Tibial nerve (tissue), 4 donors: Measurements from ENCODE around the gene LIPT1.

Source experiments
- EP300 ChIP-seq, 2 donors: sonication (generic); formaldehyde crosslinking; IDR thresholded peaks; one replicate each; pipeline ENCODE4 v1.6.1; 2017; ENCODE audit warnings: antibody characterized with exemption in 2 of 2, mild to moderate bottlenecking in 1 of 2
- POLR2A ChIP-seq, 2 donors: fragments of 450-650 bp; IDR thresholded peaks; one replicate each; pipeline ENCODE4 v1.6.1; 2017; ENCODE audit warnings: antibody characterized with exemption in 2 of 2, mild to moderate bottlenecking in 2 of 2, moderate library complexity in 2 of 2
- TF ChIP-seq, protein P1 (sequence below), 5 experiments: fragments of 200-600 bp in 3 of 5; fragments of 450-650 bp in 2 of 5; sonication (generic) in 3 of 5; IDR thresholded peaks; one replicate each; pipeline ENCODE4 v1.5.1; 2016 to 2019; ENCODE audit warnings: antibody characterized with exemption in 5 of 5, mild to moderate bottlenecking in 3 of 5, moderate library complexity in 2 of 5

DNA sequence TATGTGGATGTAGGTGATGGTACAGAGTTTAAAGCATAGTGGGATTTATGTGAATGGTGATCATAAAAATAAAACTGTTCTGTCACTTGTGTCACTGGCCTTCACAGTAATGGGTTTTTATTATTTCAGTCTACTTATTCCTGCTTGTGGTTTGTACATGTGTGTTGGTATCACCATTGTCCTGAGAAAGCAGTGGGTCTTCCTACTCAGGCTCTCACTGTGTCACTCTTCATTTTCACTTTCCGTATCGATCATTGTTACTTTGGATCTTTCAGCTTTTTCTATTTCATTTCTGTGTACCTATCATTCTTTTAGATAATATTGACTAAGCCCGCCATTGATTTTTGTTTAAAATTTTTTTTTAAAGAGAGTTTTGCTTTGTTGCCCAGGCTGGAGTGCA is 33.6 kb downstream of the LIPT1 start:
- TF ChIP-seq EP300 (IDR thresholded peaks at IDR 0.05): no peak
- TF ChIP-seq, protein P1, sequence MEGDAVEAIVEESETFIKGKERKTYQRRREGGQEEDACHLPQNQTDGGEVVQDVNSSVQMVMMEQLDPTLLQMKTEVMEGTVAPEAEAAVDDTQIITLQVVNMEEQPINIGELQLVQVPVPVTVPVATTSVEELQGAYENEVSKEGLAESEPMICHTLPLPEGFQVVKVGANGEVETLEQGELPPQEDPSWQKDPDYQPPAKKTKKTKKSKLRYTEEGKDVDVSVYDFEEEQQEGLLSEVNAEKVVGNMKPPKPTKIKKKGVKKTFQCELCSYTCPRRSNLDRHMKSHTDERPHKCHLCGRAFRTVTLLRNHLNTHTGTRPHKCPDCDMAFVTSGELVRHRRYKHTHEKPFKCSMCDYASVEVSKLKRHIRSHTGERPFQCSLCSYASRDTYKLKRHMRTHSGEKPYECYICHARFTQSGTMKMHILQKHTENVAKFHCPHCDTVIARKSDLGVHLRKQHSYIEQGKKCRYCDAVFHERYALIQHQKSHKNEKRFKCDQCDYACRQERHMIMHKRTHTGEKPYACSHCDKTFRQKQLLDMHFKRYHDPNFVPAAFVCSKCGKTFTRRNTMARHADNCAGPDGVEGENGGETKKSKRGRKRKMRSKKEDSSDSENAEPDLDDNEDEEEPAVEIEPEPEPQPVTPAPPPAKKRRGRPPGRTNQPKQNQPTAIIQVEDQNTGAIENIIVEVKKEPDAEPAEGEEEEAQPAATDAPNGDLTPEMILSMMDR (IDR thresholded peaks at IDR 0.05): no peak
- no peak for TF ChIP-seq POLR2A (IDR thresholded peaks at IDR 0.05)
